HG03520 (cell line): ENCODE measurements around the gene CNTN5.

ENCODE experiments used
- ATAC-seq: cut with Tn5 transposase; IDR thresholded peaks from one replicate; pipeline ENCODE4 v1.9.1; 2021; ENCODE audit warnings: mild to moderate bottlenecking, moderate library complexity; ENCODE audit not compliant: unreplicated experiment

The CNTN5 gene

DNA sequence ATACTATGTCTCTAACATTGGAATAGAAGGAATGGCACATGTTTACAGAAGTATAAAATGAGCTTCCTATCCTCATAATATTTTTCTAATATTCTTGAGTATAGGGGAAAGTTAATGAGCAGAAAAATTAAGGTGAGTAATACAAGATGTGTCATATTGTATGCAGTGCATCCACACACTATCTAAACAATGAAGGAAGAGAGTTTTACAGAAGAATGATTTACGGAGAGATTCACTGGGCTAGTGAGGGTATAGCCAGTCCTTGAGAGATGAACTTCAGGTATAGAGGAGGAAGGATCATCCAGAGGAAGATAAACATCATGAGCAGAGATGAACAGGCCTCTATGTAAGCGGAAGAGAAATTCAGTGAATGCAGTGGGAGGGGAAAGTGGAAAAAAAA is 569.0 kb downstream of the CNTN5 start:
- ATAC-seq: no peak

DNA sequence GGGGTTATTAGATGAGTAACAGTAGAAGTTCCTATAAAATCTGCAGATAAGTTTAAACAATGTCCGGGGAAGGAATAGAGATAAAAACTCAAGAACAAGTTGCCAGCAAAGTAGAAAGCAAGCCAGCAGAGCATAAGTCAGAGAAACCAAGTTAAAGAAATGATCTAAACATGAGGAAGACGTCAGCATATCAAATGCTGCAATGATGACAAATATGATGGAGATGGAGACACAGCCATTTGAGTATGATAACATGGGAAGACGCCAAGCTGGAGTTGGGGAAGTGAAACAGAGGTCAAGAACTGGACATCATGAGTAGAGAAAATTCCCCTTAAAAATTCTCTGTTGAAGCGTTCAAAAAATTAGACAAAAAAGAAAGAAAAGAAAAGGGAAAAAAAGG is 571.5 kb downstream of the CNTN5 start:
- no peak for ATAC-seq

DNA sequence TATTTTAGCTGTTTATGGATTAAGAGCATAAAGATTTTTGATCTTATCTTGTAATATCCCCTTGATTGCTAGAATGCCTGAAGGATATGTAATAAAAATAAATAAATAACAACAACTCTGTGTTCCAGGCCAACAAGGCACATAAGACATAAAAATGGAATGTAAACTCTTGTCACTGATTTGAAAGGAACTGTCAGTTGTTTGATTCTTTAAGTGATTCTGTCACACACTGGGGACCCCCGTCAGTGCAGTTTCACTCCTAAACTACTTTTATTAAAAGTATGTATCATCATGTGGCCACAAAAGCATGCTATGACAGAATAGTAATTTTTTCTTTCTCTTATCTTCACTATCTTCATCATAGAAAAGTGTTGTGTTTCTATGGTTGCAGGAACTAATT is 572.4 kb downstream of the CNTN5 start:
- ATAC-seq: no peak

DNA sequence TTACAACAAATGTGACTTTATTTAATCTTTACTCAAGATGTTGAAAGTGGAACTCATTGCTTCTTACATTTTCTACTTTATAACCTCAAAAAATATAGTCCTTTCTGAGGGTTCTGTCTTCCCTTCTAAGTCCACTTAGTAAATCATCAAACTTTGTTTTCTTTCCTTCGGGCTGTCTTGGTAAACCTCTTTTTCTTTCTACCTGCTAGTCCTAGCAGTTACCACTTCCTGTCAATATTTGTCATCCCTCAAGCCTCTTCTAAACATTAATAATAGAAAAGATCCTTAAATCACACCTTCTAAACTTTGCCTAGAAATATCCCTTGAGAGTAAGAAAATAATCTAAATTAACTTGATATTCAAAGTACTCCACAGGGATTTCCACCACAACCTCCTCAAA is 580.4 kb downstream of the CNTN5 start:
- no peak for ATAC-seq

DNA sequence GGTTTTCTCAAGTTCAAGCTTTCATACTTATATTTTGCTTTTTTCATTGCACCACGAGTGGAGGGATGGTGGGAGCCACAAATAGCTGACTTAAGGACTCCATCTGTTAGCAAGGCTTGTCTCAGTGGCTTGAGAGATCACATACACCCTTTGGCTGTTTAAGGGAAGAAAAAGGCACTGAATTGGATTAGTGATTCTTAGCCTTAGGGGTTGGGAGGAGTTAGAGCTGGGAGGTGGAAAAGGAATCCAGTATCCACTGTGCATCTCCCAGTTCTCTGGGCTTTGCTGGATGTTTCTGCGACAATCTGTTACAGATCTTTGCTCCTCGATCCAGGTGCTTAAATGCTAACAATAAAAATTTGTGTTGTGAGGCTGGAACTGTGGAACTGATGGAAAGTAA is 593.6 kb downstream of the CNTN5 start:
- no peak for ATAC-seq

DNA sequence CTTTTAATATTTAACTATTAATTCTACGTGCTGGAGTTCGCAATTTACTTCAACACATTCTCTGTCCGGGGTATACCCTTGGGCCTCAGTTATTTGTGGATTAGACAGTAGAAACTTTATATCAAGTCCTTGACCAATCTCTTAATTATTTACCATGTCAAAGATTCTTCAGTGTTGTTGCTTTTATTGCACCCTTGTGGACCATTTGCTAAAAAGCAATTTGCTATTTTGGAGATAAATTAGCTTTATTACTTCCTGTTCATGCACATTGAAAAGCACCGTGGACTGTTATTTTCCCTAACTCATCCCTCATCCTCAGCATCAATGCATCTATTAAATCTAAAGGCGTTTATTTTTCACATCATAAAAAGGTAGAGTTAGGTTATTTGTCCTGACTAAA is 609.9 kb downstream of the CNTN5 start:
- ATAC-seq: no peak

DNA sequence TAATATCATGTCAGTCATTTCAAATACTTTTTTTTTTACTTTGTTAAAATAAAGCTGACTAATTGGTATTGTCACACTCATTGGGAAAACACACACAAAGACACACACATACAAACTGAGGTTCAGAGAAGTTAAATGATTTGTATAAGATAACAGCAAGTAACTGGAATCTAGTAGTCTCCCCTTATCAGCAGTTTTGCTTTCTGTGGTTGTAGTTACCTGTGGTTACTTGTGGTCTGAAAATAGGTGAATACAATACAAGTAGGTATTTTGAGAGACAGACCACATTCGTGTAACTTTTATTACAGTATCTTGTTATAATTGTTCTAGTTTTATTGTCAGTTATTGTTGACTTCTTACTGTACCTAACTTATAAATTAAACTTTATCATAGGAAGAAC is 610.9 kb downstream of the CNTN5 start:
- ATAC-seq: no peak

DNA sequence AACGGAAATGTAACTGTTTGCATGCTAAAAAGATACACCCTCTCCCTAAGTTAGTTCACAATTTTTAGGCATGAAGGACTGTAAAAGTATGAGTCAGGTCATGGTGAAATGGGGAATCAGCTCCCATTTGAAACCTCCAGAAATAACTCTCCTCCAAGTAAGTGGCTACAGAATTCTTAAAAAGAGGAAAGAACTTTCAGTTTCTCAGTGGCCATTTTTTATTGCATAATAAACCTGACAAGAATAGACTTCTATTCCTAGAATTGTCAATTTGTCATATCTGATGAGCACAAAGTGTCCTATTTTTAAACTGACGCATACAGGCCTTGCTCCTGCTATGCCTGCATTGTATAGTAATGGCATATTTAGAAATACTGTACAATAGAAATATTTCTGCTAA is 612.2 kb downstream of the CNTN5 start:
- no peak for ATAC-seq

DNA sequence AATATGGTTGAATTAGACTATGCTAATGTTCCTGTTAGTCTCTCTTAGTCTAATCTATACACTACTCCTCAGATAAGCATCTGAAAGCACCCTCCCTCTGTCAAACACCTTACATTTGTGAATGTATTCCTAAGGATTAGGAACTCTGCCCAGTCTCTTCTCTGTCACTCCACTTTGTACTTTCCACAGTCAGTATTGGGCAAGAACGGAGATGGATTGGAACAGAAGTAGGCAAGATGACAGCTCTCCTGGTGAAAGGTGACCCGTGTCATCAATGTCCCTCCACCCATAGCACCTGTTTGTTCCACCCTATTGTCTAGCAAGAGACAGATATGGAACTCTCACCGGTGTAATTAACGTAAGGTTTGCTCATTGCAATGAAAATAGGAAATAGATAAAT is 613.8 kb downstream of the CNTN5 start:
- no peak for ATAC-seq

DNA sequence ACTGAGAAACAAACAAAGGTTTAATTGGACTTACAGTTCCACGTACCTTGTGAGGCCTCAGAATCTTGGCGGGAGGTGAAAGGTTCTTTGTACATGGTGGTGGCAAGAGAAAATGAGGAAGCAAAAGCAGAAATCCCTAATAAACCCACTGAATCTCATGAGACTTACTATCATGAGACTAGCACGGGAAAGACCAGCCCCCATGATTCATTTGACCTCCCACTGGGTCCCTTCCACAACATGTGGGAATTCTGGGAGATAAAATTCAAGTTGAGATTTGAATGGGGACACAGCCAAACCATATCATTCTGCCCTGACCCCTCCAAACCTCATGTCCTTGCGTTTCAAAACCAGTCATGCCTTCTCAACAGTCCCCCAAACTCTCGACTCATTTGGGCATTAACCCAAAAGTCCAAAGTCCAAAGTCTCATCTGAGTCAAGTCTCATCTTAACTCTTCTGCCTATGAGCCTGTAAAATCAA is 617.4 kb downstream of the CNTN5 start:
- ATAC-seq: no peak

DNA sequence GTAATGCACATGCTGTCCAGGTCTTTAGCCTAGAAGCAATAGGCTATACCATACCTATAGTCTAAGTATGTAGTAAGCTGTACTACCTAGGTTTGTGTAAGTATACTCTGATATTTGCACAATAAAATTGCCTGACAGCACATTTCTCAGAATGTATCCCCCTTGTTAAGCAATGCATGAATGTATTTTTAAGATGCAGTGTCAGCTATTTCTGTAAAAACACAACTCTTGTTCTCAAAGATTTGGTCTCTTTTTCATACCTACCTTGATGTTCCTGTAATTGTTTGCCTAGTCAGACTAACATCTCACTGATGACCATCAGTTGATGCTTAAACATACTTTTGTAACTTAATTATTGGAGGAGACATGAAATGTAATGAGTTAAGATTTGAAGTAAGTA is 619.9 kb downstream of the CNTN5 start:
- ATAC-seq: no peak

DNA sequence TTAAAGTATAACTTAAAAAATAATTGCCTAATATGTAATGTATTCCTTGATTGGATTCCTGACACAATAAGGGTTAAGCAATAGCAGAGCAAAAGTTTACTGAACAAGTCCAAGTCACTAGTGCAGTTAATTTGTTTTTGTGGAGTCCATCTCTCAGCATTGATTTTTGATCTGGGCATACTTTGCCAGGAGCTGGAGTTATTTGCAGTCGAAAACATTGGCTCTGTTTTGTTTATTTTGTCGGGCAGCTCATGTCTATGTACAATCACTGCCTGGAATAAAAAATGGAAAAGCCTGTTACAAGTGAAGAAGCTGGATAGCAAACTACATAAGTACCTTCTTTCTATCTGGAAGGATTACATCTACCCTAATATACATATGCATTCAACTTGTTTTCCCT is 625.2 kb downstream of the CNTN5 start:
- ATAC-seq: no peak

DNA sequence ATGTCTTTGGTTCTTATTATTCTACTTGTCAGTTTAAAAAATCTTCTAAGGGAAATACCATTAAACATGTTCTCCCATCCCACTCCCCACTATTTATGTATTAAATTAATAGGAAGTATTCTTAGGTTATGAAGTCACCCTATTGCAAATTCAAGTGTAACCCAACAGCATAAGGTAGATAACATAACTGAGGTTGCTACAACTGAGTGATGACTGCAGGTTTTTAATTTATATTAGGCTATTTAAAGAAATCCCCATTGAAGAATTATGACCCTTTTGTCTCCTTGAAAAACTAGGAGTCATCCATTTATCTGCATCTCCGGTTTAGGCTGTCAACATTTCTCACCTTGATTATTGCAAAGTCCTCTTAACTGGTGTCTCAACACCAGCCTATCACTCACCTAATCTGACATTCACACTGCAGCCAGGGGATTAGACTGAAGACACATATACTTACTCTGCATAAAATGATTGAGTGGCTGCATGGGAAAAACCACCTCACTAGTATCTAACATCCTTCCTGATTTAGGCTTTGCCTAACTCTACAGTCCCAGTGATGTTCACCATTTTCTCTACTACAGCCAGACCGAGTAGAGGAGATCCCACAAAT is 649.4 kb downstream of the CNTN5 start:
- ATAC-seq: no peak

DNA sequence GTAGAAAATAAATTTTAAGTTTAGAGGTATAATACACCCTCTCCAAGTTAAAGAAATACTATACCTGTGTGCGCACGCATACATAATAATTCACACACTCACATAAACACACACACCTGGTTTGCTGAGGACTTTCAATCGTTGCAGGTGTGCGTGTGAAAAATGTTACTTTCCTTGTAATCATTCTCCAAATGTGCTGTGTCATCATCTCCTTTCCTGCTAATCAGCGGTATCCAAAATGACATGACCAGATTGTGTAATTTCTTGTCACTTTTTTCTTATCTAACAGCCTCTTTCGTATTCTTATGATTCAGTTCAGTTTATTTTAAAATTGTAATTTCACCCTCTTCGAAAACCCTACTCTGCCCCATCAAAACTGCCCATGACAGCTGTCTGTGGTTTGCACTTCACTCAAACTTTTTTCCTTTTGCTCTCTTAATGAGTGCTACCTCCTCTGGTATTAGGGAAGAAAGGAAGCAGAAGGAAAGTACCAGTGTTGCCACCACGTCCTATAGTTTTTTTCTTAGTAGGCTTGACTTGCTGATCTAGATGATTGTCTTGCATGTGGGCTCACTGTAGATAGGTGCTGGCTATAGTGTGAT is 651.2 kb downstream of the CNTN5 start:
- ATAC-seq: no peak

DNA sequence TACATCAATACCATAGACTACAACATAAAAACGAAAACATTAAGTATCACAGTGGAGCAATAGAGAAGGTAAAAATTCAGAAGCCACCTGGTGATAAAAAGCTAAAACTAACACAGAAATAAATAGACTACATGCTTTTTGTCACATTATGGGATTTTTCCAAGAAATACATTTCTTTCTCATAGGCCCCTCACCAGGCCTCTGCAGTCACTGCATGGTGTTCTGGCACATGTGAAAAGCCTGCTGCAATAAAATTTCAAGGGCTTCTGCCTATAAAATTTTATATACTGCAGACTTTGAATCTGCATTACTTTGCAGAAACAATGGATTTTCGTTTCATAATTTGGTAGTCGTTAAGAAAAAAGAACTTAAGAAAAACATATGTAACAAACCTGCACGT is 655.5 kb downstream of the CNTN5 start:
- ATAC-seq: no peak

DNA sequence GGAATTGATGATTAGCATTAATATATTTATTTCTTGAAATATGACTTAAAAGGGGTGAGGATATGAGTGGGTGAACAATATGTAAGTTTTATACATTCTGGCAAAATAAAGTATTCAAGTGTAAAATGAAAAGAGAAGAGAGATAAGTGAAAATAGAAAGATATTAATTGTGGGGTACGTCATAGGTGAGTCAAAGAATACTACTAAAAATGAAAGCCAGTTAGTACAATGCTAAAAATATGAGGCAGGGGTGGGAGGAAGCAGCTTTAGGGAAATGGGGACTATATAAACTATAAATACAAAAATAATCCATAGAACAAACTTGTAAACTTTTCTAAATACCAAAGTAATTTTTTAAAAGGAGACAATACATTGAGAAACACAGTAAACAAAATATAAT is 661.4 kb downstream of the CNTN5 start:
- no peak for ATAC-seq

DNA sequence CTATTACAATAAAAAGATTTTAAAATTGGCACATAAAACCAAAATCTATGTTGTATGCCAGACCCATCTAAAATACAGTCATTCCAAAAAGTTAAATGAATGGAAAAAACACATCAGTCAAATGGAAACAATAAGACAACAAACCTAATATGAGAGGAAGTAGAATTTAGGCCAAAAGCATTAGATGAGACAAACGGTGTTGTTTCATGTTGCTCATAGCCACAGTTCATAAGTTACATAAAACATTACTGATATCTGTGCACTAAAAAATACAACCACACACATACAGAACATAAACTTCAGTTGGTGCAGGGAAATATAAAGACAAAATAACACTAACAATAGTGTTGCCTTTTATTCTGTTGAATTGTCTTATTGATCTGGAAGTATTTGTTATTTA is 661.9 kb downstream of the CNTN5 start:
- ATAC-seq: no peak

DNA sequence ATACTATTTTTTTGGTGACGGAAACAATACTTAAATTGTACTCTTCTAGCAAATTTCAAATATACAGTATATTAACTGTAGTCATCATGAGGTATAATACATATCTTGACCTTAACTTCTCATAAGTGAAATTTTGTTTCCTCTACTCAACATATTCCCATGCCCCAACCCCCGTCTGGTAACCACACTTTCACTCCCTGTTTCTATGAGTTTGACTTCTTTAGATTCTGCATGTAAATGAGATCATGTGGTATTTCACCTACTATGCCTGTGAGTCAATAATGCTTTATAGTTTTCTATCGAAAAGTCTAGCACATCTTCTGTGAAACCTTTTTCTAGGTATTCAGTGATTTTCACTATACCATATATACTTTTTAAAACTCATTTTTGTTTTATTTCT is 663.2 kb downstream of the CNTN5 start:
- peak; percentile 46 for ATAC-seq

DNA sequence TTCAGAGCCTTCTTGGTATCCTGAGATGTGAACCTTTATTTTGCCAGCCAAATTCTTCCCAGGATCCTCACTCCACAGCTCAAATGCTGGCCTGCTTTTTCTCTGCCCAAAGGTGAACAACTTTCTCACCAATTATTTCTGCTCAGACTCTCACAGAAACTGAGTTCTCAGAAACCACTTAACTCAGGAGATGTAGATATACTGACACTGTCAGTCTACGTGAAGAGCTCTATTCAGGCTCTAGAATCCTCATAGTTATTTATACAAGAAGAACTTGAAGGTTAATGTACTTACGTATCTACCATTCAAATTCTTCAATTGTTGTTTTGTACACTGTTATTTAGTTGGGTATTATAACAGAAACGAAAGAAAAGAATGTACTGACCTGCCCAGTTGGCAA is 666.1 kb downstream of the CNTN5 start:
- no peak for ATAC-seq

DNA sequence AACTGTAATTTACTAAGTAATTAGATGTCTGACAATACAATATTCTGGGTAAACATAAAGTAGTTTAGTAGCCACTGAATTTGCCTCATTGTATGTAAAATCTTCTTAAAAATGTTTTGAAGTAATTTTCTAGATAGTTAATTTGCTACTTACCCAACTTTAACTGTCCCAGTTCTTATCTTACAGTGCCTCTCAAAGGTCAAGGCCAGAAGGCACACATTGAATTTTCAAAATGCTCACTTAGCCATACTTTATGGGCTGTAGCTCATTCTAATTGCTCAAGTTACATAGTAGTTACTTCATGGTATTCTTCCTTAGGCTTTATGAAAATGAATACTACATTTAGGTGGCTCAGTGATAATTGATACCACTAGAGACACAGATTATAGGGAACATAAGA is 666.6 kb downstream of the CNTN5 start:
- no peak for ATAC-seq

DNA sequence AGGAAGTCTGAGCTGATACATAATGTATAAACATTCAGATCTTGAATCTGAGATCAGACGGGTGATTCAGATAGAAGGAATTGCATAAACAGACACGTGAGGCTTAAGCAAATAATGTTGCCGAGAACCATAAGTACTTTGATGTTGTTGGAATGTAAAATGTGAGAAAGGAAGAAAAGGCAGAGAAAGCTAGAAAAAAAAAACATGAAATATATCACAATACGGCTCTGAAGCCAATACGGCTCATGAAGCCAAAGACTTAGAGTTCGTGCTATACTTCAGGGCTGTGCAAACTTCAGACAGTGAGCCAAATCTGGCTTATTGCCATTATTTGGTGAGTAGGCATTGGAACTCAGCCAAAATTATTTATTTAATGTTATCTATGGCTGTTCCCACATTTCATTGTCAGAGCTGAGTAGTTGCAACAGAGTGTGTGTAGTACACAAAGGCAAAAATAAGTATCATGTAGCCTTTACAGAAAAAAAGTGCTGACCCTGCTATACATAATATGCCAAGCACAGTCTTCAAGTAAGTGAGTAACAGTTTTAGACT is 673.3 kb downstream of the CNTN5 start:
- ATAC-seq: no peak

DNA sequence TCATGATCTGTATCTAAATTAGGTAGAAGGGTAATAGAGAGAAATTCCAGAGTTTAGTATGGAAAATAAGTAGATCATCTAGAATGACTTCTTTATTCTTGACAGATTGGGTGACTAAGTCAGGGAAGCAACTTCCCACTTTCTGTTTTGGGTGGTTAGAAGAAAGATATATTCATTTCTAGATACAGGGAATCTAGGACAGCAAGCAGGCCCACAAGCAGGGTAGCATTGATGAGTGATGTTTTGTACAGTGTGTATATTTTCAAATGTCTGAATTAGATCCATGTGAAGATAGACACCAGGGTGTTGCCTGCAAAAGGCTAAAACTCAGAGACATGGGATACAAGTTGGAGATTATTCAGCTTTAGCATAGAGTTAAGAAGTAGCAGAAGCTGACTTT is 674.4 kb downstream of the CNTN5 start:
- no peak for ATAC-seq

DNA sequence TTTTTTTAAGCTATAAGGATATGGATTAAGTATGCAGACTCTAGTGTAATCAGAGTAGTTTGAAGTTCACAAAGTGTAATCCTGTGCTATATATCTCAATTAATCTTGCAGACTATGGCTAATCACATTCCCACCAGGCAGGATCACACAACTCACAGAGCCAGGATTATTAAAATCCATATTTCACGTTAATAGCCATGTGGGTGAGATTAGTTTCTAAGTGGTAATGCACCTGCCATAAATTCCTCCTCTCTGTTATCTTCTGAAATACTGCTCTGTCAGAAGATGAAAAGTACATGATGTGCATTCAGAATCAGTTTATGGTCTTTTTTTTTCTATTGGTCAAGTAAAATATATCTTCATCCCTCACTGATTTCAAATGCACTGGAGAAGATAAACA is 686.1 kb downstream of the CNTN5 start:
- no peak for ATAC-seq
